Measurements from ENCODE around the gene RILPL1.

Gene RILPL1

GRCh38 chr12:123428591-123428990, 104.9 kb downstream of the RILPL1 start:
- no peak for DNase-seq (ENCODE audit: low read depth in 2 of 2)

GRCh38 chr12:123427036-123427769, 106.3 kb downstream of the RILPL1 start:
- DNase-seq (ENCODE audit: low read depth in 2 of 2): peak in 1 of 2 donors; percentile 4

GRCh38 chr12:123421314-123421713, 112.2 kb downstream of the RILPL1 start:
- no peak for DNase-seq (ENCODE audit: low read depth in 2 of 2)
